GM18508 (cell line): Measurements from ENCODE around the gene GPHN.

Source experiments
- ATAC-seq: cut with Tn5 transposase; IDR thresholded peaks from one replicate; pipeline ENCODE4 v1.9.1; 2021; ENCODE audit warnings: moderate number of reproducible peaks; ENCODE audit not compliant: insufficient read depth, unreplicated experiment

The GPHN gene

DNA sequence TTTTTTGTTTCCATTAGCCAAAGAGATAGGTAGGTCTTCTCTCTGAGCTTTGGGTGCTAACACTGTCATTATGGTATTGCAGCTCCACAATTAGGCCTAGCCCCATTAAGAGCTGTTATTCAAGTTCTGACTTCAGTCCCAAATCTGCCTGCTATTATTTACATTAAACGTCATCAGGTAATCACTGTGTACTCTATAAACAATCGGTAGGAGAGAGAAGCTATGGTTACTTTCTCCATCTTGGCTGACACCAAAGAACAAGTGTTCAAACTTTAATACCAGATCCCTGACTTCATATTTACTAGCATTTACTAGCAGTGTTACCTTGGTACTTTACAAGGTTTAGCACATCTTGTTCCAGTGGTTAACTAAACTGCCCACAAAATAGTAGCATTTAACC, 376.2 kb downstream of the GPHN start:
- ATAC-seq = no peak

DNA sequence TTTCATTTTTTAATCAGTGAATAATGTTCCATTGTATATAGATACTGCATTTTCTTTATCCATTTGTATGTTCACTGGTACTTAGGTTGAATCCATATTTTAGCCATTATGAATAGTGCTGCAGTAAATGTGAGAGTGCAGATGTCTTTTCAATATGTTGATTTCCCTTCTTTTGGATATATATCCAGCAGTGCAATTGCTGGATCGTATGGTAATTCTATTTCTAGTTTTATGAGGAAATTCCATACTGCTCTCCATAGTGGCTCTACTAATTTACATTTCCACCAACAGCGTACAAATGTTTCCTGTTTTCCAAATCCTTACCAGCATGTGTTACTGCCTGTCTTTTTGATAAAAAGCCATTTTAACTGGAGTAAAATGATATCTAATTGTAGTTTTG, 392.8 kb downstream of the GPHN start:
- ATAC-seq = no peak

DNA sequence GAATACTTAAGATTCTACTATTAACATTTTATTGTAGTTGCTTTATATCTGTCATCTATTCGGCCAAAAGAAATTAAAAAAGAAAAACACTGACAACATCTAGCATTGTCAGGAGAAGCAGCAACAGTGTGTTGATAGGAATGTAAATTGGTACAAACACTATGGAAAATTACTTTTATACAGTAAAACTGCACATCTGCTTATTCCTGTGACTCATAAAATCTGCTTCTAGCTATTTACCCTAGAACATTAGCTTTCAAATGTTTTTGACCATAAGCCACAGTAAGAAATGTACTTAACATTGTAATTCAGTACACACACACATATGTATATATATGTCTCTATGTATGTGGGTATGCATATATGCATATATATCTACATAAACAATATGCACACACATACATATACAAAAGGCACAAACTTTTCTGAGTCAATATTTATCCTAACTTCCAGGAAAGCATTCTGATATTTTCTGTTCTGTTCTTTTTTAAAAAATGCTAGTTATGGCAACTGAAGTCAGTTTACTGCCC, 402.4 kb downstream of the GPHN start:
- ATAC-seq = no peak

DNA sequence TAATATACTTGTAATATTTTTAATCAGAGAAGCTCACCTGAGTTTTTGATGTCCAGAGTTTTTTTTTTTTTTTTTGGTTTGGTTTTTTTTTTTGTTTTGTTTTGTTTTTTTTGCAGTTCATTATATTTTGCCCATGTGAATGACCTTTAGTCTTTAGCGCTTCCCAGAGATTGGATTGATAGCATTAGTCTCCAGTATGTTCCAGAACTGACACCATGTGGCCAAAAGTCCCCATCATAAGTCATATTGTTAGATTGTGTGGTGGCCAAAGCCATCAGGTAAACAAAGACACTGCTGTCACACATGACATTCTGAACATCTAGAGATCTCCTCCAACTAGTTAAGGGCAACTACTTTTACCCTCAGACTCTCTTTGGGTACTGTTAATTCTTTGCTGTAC, 408.5 kb downstream of the GPHN start:
- no peak for ATAC-seq

DNA sequence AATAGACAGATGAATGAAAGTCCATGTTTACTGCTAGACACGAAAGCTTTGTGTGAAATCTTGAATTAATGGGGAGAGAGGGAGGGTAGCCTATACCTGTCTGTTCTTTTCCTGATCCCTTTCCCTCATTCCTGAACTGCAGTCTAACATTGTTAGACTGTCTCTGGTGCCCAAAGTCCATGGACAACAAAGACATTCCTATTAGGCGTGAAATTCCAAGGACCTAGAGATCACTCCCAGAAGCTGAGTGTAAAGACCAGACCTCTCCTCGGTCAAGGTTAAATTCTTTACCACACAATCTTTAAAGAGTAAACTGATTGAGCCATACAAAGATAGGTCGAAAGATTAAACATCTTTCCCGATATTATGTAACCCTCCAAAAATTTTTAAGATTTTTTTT, 410.6 kb downstream of the GPHN start:
- no peak for ATAC-seq

DNA sequence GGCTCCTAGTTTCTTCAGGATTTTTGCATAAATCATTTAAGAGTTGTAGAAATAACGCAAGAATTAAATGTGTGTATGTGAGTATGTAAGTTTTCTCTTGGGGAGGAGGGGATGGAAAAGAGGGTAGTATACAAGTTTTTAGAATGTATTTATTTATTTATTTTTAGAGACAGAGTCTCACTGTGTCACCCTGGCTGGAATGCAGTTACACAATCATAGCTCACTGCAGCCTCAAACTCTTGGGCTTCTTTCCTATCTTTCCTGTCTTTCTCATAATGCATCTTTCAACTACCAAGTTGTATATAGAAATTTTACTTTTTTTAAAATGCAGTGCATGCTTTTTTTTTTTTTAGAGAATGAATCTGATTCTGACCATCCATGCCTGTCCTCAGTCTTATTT, 412.2 kb downstream of the GPHN start:
- ATAC-seq = no peak

DNA sequence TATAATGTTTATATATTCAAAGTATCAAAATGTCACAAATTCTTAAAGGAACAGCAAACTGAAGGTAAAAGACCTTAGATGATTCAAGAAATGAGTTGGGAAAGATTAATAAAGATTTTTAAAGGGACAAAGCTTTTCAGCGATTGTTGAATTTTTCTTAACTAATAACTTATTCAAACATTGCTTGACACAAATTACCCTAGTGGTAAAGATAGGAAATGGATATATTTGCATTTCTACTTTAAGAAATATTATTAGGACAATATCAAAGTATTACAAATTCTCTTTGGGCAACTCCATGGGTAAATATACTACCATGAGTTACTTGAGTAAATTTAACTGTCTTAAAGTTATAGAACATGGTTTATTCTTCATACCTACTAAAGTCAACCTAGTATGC, 415.3 kb downstream of the GPHN start:
- ATAC-seq = no peak

DNA sequence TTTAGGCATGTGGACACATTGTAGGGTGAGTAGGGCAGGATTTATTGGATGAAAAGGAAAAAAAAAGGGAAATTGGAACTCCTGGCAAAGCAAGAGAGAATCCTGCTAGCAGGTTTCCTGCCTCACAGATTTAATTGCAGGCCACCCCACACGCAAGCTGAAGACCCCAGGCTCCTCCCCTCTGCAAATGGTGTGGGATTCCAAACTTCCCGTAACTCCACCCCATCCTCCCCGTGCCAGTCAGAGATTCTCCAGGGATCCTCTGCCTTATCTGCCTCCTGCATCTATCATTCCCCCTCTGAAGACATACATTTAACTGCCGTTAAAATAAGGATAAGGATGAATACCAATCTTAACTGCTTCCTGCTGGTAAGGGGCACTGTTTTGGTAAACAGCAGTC, 431.5 kb downstream of the GPHN start:
- ATAC-seq = no peak

DNA sequence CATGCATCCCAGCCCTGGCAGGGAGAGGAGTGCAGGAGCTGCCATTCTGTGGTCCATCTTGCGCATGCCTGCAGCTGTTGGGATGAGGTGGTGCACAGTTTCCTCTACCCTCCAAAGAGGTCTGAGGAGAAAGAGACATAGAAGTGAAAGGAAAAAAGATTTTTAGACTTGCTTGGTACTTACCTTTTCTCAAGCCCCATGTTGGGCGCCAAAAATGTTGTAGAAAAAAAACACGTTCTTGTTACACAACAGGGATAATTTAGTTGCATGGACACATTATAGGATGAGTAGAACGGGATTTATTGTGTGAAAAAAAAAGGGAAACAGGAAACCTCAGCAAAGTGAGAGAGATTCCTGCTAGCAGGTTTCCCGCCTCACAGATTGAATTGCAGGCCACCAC, 436.9 kb downstream of the GPHN start:
- ATAC-seq = no peak

DNA sequence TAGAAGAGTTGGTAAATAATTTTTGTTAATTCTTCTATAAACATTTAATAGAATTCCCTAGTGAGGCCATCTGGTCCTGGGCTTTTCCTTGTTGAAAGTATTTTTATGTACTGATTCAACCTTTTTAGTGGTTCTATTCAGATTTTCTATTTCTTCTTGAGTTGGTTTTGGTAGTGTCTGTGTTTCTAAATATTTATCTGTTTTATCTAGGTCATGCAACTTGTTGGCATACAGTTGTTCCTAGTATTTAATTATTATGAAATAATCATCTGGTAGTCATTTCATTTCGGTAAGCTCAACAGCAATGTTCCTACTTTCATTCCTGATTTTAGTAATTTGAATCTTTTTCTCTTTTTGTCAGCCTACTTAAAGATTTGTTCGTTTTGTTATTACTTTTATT, 447.2 kb downstream of the GPHN start:
- ATAC-seq = no peak

DNA sequence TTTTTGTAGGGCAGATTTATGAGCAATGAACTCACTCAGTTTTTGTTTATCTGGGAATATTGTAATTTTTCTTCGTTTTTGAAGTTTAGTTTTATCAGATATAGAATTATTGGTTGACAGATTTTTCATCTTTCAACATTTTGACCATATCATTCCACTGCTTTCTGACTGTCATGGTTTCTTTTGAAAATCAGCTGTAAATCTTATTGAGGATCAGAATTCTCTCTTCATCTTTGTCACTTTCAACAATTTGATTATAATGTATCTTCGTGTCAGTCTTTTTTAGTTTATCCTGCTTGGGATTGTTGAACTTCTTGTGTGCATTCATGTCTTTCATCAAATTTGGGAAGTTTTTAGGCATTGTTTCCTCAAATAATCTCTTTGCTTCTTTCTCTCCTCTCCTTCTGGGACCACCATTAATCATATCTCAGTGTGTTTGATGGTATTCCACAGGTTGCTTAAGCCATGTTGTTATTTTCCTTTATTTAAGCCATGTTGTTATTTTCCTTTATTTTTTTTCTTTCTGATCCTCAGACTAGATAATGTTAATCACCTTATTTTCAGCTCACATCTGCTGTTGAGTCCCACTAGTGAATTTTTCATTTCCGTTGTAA, 451.6 kb downstream of the GPHN start:
- no peak for ATAC-seq

DNA sequence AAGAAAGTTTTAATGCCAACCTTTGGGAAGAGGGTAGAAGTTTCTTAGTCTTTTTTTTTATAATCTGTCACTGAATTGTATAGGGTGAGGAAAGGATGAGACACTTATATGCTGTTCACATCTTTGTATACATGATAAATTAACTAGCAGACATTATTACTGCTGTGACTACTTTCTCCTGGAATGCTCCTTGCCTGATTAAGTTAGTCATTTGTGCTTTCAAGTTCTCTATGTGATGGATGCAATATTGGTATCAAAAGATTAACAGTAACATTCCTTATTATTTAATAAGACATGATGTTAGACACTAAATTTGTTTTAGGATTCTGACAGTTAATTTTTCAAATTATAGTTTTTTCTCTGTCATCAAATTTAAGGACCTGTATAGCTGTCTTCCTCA, 457.9 kb downstream of the GPHN start:
- no peak for ATAC-seq

DNA sequence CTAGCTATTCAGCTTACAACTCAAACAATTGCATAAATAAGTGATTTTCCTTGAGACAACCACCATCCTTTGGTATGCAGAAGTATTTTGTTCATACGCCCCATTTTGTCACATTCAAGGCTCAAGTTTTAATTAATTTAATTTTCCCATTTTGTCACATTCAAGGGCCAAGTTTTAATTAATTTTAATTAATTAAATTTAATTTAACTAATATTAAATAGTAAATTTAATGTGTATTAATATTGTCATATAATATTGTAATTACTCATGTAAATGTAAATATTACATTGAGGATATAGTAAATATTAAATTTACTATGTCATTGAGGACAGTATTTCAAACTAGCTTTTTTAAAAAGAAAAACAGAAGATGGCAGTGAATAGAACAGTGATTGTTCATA, 464.5 kb downstream of the GPHN start:
- no peak for ATAC-seq

DNA sequence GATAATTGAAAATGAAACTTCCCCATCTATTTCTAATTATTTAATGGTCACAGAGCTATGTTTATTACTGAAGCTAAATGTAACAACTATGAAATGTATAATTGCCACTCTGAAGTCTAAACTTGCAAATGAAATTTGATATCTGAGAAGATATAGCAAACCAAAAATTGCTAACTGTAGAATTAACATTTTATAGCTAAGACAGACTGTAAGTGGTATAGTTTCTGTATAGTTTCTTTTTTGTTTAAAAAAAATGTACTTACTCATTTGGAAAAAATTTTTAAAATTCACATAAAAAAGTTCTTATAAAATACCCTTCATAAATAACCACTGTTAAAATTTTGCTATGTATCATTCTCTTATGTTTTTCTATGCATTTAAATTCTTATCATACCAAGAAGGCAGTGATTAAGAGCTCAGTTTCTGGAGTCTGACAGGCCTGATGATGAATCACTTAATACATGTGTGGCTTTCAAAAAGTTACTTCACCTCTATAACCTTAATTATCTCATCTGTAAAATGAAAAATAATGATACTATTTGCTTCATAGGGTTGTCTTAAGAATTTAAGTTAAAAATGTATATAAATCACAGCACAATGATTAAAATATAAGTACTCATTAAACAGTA, 466.6 kb downstream of the GPHN start:
- ATAC-seq = no peak

DNA sequence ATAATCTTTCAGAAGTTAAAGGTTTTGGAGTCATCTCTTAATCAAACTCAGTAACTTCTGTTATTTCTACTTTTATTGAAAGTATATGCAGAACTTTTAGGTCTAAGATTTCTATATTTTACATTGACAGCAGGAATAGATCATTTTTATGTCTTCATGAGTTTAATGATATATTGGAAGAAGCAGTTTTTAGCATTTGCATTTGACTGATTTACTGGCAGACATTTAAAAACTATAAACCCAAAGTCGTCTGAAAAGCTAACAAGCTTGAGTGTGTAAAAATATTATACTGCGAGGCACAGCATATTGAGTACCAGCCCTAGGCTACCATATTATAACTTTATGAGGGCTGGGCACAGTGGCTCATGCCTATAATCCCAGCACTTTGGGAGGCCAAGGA, 467.3 kb downstream of the GPHN start:
- no peak for ATAC-seq

DNA sequence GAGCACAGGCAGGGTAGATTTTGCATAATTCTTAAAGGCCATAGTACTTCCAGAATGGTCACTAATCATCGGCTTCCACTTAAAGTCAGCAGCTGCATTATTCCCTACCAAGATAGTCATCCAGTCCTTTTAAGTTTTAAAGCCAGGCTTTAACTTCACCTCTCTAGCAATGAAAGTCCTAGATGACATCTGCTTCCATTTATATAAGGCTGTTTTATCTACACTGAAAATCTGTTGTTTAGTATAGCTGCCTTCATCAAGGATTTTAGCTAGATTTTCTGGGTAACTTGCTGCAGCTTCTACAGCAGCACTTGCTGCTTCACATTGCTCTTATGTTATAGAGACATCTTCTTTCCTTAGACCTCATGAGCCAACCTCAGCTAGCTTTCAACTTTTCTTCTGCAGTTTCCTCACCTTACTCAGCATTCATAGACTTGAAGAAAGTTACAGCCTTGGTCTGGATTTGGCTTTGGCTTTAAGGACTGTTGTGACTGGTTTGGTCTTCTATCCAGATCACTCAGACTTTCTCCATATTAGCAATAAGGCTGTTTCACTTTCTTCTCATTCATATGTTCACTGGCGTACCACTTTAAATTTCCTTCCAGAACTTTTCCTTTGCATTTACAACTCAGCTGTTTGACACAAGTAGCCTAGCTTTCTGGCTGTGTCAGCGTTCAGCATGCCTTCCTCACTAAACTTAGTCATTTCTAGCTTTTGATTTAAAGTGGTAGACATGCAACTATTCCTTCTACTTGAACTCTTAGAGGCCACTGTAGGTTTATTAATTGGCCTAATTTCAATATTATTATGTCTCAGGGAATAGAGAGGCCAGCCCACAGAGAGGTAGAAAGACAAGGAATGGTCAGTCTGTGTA, 471.4 kb downstream of the GPHN start:
- ATAC-seq = no peak

DNA sequence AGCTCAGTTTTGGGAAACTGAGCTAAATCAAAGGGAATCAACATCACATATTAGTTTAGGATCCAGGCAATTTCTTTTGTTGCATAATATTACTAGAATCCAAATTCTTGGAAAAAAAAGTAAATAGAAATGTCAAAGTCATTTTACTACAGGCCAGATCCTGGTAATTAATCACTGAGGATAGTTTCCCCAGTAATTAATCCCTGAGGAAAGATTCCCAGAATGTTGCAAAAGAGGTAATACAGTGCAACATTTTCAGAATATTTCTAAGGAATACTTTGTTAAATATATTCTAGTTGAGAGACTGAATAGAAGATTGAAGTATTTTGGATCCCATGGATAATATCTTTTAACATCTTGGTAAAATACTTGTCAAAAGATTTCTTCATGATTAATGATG, 474.3 kb downstream of the GPHN start:
- no peak for ATAC-seq

DNA sequence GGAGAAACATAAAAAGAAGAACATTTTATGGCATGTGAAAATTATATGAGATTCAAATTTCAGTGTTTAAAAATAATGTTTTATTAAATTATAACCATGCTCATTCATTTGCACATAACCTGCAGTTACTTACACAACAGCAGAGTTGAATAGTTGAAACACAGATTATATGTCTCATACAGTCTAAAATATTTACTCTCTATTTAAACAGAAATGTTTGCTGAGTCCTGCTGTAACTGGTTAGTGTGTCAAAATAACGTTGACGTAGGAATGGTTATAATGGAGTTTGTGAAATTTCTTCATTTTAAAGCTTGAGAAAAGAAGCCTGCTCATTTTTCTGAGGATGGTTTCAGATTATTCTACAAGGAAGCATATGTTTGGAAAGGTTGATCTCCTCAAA, 484.8 kb downstream of the GPHN start:
- no peak for ATAC-seq

DNA sequence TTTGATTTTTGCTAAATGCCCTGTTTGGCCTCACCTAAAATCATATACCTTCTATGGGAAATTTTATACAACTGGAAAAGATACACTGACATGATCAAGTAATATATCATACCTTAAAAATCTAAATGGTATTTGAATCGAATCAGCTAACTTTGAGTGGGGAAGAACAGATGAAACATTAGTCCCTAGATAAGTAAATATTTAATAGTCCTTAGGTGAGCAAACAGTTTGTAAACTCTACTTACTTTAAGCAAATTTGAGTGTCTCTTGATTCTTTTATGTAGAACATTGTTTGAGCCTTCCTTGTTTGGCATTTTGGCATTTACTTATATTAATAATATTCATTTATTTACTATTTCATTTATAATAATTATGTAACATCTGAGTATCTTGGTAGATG, 485.6 kb downstream of the GPHN start:
- ATAC-seq = no peak

DNA sequence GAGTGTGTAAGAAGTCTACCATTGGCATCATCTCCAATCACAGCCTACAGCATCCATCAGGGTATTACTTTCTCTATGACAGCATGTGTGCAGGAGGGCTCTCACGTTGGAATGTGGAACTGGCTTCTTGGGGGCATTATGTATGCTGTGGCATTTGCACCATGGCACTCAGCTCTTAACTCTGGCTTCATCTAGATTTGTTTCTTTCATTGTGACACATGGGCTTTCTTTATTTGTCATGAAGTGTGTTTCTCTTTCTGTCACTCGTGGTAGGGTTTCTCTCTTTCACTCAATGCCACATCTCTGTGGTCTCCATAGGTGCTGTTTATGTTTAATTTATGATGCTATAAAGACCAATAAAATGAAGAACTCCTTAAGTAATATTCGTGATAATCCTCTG, 490.1 kb downstream of the GPHN start:
- ATAC-seq = no peak

DNA sequence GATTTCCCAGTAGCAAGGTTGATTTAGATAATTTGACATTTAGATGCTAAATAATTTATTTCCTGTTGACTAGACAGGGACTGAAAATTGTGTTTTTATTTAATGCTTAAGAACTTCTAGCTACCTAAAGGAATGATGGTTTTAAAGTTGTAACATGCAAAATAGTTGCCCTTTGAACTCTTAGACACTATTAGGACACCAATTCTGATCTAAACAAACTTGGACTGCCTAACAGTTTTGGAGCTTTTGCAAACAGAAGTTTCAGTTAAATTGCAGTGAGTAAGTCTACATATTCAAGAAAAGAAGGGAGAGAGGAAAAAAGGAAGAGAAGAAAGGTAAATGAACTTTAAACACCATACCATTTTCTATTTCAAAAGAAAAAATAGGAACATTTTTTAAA, 492.0 kb downstream of the GPHN start:
- no peak for ATAC-seq
